ENCODE measurements around the gene CAPSL. TPM values are rescaled to one million over a fixed set of nuclear protein-coding genes. Genes with fewer than 3 reads are reported as not detected.

Gene CAPSL
- total RNA-seq, 6 experiments from 2014 or later: 0.19 to 0.52 (median 0.35) TPM; not detected in 1

- Mint-ChIP-seq H3K27me3 (ENCODE audit: insufficient read depth) (no peaks in the 10 kb centered on the region; the same call in 1 of the 2 replicates), H3K9me3 (no peaks in the 10 kb centered on the region), H3K4me3 (no peak overlapping the region), H3K27ac (no peak overlapping the region), H3K36me3 (ENCODE audit: low read depth) (no peaks in the 10 kb centered on the region), H3K4me1 (ENCODE audit: low read depth) (no peaks in the 10 kb centered on the region)
- no peak for TF ChIP-seq CTCF (IDR thresholded peaks at IDR 0.05)
- no peak for DNase-seq
These were observed 32.9 kb upstream of the CAPSL start for GRCh38 chr5:35971186-35971877.

DNA sequence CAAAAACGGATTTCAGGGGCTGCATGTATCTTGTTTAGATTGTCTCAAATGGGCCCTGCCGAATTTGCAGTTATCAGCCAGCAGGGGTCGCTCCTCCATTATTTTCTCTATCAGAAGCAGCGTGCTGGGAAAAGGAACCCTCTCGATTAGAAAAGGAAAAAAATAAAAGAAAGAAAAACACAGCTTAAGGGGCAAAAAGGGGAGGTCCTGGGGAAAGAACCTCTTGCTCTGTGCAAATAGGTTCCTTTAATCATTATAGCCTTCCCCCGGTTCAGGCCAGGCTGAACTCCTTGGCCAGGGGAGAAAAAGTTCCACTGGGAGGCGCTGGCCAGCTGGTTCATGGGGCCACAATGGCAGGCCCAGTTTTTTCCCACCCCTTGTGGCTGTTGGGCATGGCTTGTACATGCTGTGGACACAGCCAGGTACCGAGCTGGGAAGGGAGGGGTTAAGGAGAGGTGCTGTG, 25.0 kb upstream of the CAPSL start:
- H3K4me3 Mint-ChIP-seq: no peak overlapping the region
- no peak overlapping the region for H3K27ac Mint-ChIP-seq
- H3K36me3 Mint-ChIP-seq (ENCODE audit: low read depth): no peaks in the 10 kb centered on the region
- no peaks in the 10 kb centered on the region for H3K9me3 Mint-ChIP-seq
- peak; percentile 20 for DNase-seq
- no peaks in the 10 kb centered on the region for H3K4me1 Mint-ChIP-seq (ENCODE audit: low read depth)
- H3K27me3 Mint-ChIP-seq (ENCODE audit: insufficient read depth): peaks cover 4% of the 10 kb centered on the region; the same call in 1 of the 2 replicates
- peak; percentile 92 for TF ChIP-seq CTCF (IDR thresholded peaks at IDR 0.05)

- no peak overlapping the region for H3K27ac Mint-ChIP-seq
These were observed 21.9 kb upstream of the CAPSL start for GRCh38 chr5:35960328-35960727.

GRCh38 chr5:35956429-35956828, 18.0 kb upstream of the CAPSL start:
- peak; percentile 3 for DNase-seq
- Mint-ChIP-seq H3K27me3 (ENCODE audit: insufficient read depth) (peaks cover 19% of the 10 kb centered on the region), H3K4me1 (ENCODE audit: low read depth) (no peaks in the 10 kb centered on the region)

More at GRCh38 chr5:35960328-35960727, 21.9 kb upstream of the CAPSL start:
- no peak overlapping the region for H3K4me3 Mint-ChIP-seq
- no peaks in the 10 kb centered on the region for H3K36me3 Mint-ChIP-seq (ENCODE audit: low read depth)
- H3K9me3 Mint-ChIP-seq: no peaks in the 10 kb centered on the region
- DNase-seq: no peak
- peaks cover 13% of the 10 kb centered on the region for H3K27me3 Mint-ChIP-seq (ENCODE audit: insufficient read depth)
- TF ChIP-seq CTCF (IDR thresholded peaks at IDR 0.05): no peak
- no peaks in the 10 kb centered on the region for H3K4me1 Mint-ChIP-seq (ENCODE audit: low read depth)

GRCh38 chr5:35954175-35954574, 15.8 kb upstream of the CAPSL start:
- no peak for TF ChIP-seq CTCF (IDR thresholded peaks at IDR 0.05)

More at GRCh38 chr5:35956429-35956828, 18.0 kb upstream of the CAPSL start:
- Mint-ChIP-seq H3K4me3 (no peak overlapping the region), H3K9me3 (no peaks in the 10 kb centered on the region), H3K27ac (no peak overlapping the region), H3K36me3 (ENCODE audit: low read depth) (no peaks in the 10 kb centered on the region)
- no peak for TF ChIP-seq CTCF (IDR thresholded peaks at IDR 0.05)

More at GRCh38 chr5:35954175-35954574, 15.8 kb upstream of the CAPSL start:
- Mint-ChIP-seq H3K27me3 (ENCODE audit: insufficient read depth) (peaks cover 19% of the 10 kb centered on the region), H3K4me1 (ENCODE audit: low read depth) (no peaks in the 10 kb centered on the region), H3K9me3 (no peaks in the 10 kb centered on the region), H3K27ac (no peak overlapping the region), H3K36me3 (ENCODE audit: low read depth) (no peaks in the 10 kb centered on the region), H3K4me3 (no peak overlapping the region)
- no peak for DNase-seq
